Brain pericyte (primary cell): ENCODE data around the gene DYNC2LI1.

Experiments
- DNase-seq: peaks from one replicate; pipeline ENCODE4 v3.0.0-alpha.2; 2012; ENCODE audit warnings: low read depth, low spot score

Gene DYNC2LI1

DNA sequence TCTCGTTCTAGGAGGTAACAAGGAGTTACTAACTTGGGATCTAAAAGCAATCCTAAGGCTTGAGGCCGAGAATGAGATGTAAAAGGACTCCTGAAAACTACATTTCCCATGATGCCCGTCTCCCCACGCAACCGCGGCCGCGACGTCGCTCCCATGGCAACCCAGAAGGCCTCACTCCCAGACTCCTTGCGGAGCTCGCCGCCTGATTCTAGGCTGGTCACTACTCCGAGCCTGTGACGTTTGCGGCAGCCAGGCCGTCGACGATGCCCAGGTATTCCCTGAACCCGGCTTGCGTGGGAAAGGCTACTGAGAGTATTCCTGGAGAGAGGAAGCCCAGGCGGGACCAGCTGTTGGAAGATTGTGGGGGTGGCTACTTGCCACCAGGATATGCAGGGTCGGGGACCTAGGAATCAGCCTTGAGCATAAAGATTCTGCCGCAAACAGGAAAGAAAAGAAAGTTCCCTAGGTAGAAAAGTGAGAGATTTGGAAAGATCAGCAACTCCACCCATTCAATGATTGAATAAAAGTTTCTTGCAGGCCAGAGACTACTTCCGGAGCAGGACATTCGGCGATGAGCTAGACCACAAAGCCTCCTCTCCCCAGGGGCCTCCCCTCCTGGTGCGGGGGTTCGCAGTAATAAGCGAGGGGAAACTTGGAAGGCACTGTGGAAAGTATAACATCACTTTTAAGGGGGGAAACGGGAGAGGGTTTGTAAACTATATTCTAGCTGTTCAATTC, at the start of gene DYNC2LI1:
Gene DYNC2LI1 (plus strand): TSS at position 164 of the 738 bp plus-strand sequence. CDS start 100 bp downstream, at position 264.
- peak; percentile 67 for DNase-seq

DNA sequence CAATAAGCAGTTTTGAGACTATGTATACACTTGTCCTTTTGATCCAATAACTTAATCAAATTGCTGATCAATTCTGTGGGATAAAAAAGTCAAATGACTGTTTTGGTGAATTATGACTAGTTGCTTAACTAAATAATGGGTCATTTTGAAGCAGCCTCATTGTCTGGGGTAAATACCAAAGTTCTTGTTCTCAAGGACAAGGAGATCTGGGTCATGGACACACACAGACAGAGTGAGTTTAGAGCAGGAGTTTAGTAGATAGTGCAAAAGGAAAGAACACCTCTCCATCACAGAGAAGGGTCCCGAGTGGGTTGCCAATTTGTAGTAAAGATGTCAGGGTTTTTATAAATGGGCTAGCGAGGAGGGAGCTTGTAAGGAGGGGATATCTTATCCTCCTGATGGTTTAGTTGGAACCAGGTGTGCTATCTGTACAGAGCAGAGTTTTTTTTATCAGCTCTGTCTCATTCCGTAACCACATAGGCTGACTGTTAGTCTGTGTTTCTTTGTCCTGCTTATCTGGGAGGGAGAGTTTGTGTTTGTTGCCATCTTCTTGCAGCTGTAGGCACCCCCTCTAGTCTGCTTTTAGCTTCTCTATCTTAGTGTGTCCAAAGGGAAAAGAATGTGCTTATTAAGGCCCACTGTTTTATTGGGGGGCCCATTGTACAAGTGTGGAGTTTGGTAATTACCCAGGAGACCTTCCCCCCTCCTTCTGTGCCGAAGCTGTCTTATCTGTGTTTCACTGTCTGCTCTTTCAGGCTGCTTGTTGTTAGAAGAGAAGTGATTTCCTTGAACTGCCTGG, 48.9 kb upstream of the DYNC2LI1 start:
- no peak for DNase-seq

DNA sequence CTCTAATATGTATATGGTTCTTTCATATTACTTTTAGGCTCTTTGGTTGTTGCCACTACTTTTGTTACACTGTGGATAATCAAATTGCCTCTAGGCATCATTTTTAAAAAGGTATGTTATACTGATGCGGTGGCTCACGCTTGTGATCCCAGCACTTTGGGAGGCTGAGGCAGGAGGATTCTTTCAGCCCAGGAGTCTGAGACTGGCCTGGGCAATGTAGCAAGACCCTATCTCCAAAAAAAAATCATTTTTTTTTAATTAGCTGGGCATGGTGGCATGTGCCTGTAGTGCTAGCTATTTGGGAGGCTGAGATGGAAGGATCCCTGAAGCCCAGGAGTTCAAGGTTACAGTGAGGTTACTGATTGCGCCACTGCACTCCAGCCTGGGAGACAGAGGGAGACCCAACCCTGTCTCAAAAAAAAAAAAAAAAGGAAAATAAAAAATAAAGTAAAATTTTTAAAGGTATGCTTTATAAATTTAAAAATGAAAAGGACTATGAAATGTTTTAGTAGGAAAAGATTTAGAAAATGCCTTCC, 48.1 kb upstream of the DYNC2LI1 start:
- DNase-seq = no peak

DNA sequence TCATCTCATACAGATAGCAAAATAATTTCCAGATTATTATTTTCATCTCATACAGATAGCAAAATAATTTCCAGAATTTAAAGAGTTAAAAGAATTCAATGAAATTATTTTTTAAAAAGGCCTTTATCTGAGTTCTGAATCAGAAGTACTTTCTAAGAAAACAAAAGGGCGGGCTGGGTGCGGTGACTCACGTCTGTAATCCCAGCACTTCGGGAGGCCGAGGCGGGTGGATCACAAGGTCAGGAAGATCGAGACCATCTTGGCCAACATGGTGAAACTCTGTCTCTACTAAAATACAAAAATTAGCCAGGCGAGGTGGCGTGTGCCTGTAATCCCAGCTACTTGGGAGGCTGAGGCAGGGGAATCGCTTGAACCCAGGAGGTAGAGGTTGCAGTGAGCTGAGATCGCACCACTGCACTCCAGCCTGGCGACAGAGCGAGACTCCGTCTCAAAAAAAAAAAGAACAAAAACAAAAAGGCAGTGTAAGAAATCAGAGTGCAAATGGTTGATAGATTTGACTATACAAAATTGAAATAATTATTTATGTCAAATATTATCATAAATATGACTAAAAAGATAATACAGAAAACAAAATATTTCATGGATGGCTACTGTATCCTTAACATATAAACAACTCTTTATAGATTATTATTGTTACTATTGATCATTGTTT, 46.7 kb upstream of the DYNC2LI1 start:
- DNase-seq = peak; percentile 7

DNA sequence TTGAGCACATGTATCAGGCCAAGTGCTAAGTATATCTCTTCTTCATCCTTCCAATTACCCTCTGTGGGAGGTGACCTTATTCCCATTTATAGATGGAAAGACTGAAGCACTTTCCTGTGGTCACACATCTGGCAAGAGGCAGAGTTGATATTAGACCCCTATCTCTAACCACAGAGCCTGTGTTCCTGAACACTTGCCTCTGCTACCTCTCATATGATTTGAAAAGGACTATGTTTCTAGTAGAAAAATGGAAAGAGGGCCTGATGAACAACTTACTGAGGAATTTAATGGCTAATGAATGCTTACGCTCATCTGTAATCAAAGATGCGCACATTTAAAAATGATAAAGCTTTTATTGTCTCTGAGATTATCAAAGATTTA, 46.2 kb upstream of the DYNC2LI1 start:
- DNase-seq = no peak

DNA sequence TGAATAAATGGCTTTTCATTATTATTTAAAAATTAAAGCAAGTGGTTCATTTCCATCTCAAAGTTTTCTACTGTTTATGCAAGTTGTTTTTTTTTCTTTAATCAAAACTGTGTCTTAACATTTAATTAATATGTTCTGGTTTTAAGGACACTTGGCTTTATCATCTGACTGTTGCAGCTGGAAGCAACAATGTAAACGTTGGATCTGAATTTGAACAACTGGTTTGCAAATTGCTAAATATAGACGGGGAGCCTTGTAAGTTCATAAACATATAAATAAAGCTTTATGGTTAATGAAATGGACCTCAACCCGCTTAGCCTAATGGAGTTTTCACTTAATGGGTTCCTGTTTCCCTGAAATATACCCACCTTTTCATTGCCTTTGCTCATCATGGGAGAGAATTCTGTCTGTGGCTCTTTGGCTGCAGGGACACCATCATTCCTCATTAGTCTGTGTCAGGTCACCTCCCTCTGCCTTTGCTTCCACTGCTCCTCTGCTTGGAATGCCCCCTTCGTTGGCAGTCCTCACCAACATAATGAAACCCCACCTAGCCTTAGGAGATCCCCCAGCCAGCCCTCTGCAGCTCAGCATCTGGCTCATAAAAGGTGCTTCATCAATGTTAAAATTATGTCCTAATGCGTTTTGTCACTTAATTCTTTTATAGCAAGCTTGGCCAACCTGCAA, 44.2 kb upstream of the DYNC2LI1 start:
- no peak for DNase-seq

DNA sequence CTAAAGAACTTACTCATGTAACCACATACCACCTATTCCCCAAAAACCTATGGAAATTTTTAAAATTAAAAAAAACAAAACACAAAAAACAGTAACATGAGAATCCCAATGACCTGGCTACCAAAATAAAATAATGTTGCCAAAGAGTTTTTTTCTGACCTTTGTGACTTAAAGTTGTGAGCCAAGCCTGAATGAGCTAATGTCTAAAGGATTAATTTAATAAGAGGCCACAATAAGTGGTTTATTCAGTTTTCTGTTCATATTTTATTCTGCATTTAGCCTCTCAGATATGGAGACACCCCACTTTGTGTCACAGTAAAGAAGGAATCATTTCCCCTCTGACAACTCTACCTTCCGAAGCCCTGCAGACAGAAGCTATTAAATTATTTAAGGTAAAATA, 42.6 kb upstream of the DYNC2LI1 start:
- DNase-seq = no peak

DNA sequence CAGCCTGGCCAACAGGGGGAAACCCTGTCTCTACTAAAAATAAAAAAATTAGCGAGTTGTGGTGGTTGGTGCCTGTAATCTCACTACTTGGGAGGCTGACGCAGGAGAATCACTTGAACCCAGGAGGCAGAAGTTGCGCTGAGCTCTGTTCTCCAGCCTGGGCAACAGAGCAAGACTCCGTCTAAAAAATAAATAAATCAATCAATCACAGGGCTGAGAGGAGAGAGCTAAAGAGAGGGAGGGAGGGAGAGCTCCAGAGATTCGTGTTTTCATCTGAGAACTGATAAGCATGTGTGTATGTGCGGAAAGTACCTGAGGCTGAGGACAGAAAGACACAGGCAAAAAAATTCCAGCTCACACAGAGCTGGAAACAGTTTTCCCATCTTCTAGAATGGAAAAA, 37.2 kb upstream of the DYNC2LI1 start:
- no peak for DNase-seq

DNA sequence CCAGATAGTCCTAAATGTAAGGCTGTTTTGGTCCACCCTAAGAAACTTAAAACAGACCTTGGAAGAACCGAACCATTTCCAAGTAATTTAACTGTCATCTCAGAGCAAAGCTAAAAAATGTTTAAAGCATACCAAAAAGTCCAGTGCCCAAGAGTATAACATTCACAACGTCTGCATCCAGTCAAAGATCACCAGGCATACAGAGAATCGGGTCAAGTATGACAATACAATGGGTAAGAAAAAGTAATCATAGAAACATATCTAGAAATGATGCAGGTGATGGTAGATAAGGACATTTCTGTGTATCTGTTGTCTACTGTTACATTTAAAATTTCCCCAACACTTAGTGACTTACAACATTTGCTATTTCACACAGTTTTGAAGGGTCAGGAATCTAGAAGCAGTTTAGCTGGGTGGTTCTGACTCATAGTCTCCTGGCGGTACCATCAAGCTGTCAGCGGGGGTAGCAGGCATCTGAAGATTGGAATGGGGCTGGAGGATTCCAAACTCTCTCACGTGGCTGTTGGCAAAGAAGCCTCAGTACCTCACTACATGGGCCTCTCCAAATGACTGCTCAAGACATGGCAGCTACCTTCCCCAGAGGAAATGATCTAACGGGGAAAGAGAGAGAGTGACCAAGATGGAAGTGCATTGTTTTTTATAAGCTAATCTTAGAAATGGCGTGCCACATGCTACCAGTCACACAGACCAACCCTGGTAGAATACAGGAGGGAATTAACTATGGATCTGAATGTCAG, 36.6 kb upstream of the DYNC2LI1 start:
- peak; percentile 22 for DNase-seq

DNA sequence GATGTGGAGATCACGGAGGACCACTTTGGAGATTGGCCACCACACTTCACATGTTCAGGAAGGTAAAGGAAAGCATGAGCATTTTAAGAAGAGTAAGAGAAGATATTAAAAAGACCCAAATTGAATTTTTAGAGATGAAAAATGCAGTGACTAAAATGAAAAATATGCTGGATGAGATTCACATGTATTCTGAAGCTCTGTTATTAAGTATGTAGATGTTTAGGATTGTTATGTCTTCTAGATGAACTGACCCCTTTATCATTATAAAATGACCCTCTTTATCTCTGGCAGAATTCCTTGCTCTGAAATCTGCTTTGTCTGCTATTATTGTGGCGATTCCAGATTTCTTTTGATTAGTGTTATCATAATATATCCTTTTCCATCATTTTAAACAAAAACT, 36.0 kb upstream of the DYNC2LI1 start:
- DNase-seq = no peak

DNA sequence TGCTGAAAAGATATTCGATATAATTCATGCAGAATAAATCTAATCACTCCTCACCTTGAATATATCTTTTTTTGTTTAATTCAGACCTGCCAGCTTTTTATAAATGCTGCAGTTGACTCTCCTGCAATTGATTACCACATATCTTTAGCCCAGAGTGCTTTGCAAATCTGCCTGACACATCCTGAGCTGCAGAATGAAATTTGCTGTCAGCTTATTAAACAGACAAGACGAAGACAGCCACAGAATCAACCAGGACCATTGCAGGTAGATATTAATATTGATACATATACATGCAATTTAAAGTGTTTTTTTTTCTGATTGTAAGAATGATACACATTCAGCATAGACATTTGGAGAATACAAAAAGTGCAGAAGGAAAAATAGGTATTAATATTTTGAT, 35.6 kb upstream of the DYNC2LI1 start:
- no peak for DNase-seq

DNA sequence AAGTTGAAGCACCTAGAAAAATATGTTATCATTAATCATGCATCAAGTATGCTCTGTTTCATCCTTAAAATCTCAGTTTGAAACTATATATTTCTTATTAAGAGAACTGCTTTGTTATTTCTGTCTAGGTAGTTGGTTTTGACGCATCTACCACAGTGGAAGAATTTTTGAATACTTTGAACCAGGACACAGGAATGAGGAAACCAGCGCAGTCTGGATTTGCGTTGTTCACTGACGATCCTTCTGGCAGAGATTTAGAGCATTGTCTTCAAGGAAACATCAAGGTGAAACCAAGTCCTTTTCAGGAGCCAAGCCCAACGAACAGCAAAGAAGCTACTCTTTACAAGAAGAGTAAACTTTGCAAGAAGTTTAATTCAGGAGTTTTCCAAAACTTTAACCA, 30.1 kb upstream of the DYNC2LI1 start:
- DNase-seq = no peak

DNA sequence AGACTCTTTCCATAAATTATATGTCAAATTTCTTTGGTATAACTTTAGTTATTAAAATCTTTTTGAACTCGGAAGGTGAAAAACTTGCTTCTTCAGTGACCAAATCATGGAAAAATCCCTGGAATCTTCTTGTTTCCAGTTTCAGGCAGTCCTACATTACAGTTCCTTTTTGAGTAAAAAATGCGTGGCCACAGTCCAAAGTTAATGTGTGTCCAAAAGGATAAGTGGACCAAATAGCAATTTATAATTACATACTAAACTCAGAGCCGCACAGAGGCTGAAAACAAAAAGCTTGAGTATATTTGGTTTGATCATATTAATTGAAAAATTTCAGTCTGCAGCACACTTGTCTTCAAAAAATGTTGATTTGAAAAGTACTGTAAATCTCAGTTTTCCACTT, 28.4 kb upstream of the DYNC2LI1 start:
- DNase-seq = no peak

DNA sequence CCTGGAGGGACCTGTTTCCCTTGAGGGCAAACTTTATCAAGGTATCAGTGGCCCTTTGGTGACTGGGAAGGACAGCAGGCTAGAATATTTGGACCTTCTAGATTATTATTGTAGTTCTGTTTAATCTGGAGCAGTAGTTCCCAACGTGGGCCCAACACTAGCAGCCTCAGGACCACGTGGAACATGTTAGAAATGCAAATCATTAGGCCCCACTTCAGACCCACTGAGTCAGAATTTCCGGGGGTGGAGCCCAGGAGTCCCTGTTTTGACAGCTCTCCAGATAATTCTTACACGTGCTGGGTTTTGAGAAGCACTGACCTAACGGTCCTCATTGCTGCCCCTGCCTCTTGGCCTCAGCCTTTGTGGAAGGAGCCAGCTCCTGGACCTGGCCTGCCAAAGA, 25.5 kb upstream of the DYNC2LI1 start:
- no peak for DNase-seq

DNA sequence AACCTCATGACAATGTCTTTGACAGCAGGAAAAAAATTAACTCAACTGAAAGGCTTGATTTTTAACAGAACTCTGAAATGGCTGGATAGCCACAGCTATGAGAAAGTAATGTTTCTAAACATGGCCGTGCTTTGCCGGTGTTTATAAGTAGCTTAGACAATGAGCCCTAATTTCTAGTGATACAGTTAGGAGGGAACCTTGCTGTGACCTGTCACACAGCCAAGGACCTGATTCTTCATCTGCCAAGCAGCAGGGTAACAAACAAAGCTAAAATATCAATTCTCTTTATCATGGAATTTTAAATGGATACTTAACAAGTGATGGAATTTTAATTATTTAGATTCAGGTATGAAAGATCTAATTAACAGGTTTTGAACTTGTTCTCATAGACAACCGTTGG, 24.3 kb upstream of the DYNC2LI1 start:
- no peak for DNase-seq

DNA sequence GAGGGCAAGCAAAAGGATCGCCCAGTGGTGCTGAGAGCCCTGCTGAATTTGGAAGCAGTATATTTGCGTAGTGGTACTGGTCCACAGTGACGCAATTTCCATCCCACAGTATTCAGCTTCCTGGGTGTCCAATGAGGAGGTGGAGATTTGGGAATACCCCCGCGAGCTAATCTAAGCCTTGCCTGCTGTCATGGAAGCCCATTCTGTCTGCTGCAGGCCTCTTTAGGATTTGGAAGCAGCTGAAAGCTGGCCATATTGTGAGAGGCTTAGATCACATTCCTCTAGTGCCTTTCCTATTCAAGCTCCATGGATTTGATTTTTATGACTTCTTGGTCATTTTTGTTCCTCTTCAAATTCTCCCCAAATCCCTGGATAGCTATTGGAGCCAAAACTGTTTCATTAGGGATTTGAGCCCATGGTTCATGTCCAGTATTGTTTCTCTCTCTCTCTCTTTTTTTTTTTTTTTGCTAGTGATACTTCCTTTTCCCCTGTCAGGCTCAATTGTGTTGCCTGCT, 22.3 kb upstream of the DYNC2LI1 start:
- no peak for DNase-seq

DNA sequence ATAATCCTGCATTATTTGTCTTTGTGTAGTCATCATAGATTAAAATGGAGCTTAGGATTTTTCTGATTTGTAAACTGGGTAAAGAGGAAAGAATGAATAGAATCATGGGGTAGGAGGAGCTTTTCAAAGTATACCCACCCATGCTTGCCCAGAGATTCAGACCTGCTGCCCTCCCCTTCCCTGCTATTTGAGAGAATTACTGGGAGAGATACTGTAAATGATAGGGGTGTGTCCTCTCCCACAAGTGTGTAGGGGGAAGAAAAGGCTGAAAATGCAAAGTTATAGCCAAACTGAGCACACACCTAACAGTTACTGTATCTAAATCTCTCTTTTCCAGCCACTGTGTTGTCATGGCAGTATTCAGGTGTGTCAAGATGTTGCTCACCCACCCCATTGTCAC, 21.5 kb upstream of the DYNC2LI1 start:
- no peak for DNase-seq

DNA sequence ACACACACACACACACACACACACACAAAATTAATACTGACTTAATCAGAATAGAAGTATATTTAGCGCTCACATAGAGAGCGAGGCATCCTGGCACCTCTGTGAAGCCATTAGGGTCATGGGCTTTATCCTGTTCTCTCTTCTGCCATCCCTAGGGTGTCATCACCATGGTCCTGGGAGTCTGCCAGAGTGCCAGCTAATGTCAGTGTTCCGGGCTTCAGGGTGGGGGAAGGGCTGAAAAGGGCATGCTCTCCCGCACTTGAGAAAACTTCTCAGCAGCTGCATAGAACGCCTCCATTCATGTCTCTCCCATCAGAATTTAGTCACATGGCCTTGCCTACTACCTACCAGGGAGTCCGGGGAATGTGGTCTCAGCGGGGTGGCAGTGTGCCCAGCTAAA, 19.7 kb upstream of the DYNC2LI1 start:
- no peak for DNase-seq

DNA sequence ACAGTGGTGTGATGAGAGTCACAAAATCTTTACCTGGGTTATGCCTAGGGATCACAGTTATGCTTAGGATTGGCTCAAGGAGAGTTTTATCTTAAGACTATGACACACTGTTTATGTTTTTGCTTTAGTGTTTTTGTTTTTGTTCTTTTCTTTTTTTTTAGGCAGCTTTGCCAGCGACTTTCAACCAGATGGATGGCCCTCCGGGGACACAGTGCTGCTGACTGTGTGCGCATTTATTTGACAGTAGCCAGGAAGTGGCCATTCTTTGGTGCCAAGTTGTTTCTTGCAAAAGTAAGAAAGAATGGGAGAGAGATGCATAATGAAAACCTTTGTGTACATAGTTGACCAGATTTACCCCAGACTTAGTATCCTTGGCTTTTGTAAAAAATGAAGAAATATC, 15.1 kb upstream of the DYNC2LI1 start:
- no peak for DNase-seq

DNA sequence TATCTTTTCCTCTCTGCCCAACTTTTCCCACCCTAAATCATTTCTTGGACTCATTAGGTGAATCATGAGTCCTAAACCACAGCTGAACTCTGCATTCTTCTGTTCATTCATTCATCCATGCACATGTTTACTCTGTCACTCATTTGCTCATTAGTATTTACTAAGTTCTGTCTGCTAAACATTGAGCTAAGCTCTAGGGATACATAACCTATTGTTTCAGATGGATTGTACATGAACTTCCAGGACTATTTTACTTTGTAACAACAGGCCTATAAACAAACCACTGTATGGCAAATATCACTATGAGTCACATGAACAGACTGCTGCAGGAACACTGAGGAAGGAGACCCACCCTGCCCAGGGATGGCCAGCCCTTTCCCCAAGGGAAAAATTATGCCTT, 14.6 kb upstream of the DYNC2LI1 start:
- DNase-seq = peak; percentile 5

DNA sequence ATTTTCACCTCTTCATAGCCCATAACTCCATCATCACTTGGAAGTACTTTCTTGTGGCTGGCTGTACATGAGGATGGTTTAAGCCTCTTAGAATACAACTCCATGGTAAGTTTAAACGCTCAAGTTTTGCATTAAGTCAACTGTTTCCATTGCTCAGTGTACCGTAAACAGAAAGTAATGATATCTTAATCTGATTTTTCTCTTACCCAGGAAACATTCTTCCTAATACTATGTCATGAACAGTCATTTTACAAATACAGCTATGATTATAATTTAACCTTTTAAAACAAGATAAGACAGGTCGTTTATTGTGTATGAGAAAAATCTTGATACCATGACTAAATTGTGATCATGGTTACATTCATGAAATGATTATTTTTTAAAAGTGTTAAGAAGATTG, 11.6 kb upstream of the DYNC2LI1 start:
- DNase-seq = no peak
